AG04449 (cell line): ENCODE data around the gene FBXW2.
A peak's percentile ranks its signal among the peaks of the same experiment; 100 is the strongest.

ENCODE experiments used
- CTCF ChIA-PET: fragments of 350-600 bp; formaldehyde crosslinking; extraction: SDS; loops from one replicate; lab custom pipeline; 2021; ENCODE audit warnings: antibody characterized with exemption; lab: Yijun Ruan, JAX
- POLR2A ChIA-PET: fragments of 400-600, 350-600 bp; formaldehyde crosslinking; extraction: SDS; loops from one replicate; lab custom pipeline; 2020; ENCODE audit warnings: antibody characterized with exemption, inconsistent platforms; lab: Yijun Ruan, JAX
- DNase-seq: peaks from one replicate; pipeline ENCODE4 v3.0.0-alpha.2; 2010; ENCODE audit warnings: low read depth, low spot score
- H3K4me3 ChIP-seq: 2 replicates; pipeline ENCODE4 v1.5.1; 2011; ENCODE audit warnings: low read depth, mild to moderate bottlenecking, control low read depth, low read length
- CTCF ChIP-seq: IDR thresholded peaks from one replicate; pipeline ENCODE4 v1.5.1; 2011; ENCODE audit warnings: mild to moderate bottlenecking, moderate library complexity, low read length, control low read depth, inconsistent platforms; ENCODE audit not compliant: insufficient read depth; ENCODE audit errors: missing control alignments

Gene FBXW2

GRCh38 chr9:120733190-120733589 is 60.0 kb downstream of the FBXW2 start:
- ChIA-PET POLR2A (interaction anchor here (1.1 kb wide), 1 partner anchor 18 kb away, joined by 3 read pairs; no protein-coding TSS in a partner anchor), CTCF (interaction anchor here (3.4 kb wide), 1 partner anchor 22 kb away, joined by 14 read pairs; no protein-coding TSS in a partner anchor)
- no peak for TF ChIP-seq CTCF
- DNase-seq = peak; percentile 52
- H3K4me3 ChIP-seq = no peak overlapping the region

- no peak overlapping the region for H3K4me3 ChIP-seq
- ChIA-PET POLR2A (interaction anchor here (0.7 to 1.7 kb wide), 2 partner anchors 16 to 41 kb away, joined by 4 to 7 read pairs; partner anchors contain the start of gene MEGF9), CTCF (interaction anchor here (1.1 to 3.4 kb wide), 6 partner anchors 13 to 250 kb away, joined by 3 to 14 read pairs (median 4); no protein-coding TSS in a partner anchor)
- DNase-seq = peak; percentile 83
- no peak for TF ChIP-seq CTCF
Observed at GRCh38 chr9:120730654-120731514, 62.3 kb downstream of the FBXW2 start.

GRCh38 chr9:120729791-120730241 is 63.4 kb downstream of the FBXW2 start:
- TF ChIP-seq CTCF = no peak
- DNase-seq = no peak
- CTCF ChIA-PET = interaction anchor here (1.3 to 3.4 kb wide), 4 partner anchors 12 to 252 kb away, joined by 3 to 14 read pairs (median 6); no protein-coding TSS in a partner anchor
- POLR2A ChIA-PET = interaction anchor here (0.7 to 1.7 kb wide), 2 partner anchors 15 to 40 kb away, joined by 4 to 7 read pairs; partner anchors contain the start of gene MEGF9
- H3K4me3 ChIP-seq = no peak overlapping the region

GRCh38 chr9:120726484-120726883 is 66.7 kb downstream of the FBXW2 start:
- no peak overlapping the region for H3K4me3 ChIP-seq
- ChIA-PET CTCF (interaction anchor here (0.6 to 1.3 kb wide), 2 partner anchors 9 to 83 kb away, joined by 3 read pairs; no protein-coding TSS in a partner anchor), POLR2A (no interaction called here)
- DNase-seq = no peak
- no peak for TF ChIP-seq CTCF

- TF ChIP-seq CTCF = no peak
- DNase-seq = no peak
- POLR2A ChIA-PET = no interaction called here
- H3K4me3 ChIP-seq = no peak overlapping the region
- CTCF ChIA-PET = interaction anchor here (1.3 kb wide), 1 partner anchor 8 kb away, joined by 3 read pairs; no protein-coding TSS in a partner anchor
Observed at GRCh38 chr9:120725907-120726306, 67.3 kb downstream of the FBXW2 start.
